ENCODE data around the gene CBX2.
A peak's percentile ranks its signal among the peaks of the same experiment; 100 is the strongest.

CBX2 gene

GRCh38 chr17:79788455-79788854, 10.5 kb downstream of the CBX2 start:
- DNase-seq (ENCODE audit: low read depth), result no peak

DNA sequence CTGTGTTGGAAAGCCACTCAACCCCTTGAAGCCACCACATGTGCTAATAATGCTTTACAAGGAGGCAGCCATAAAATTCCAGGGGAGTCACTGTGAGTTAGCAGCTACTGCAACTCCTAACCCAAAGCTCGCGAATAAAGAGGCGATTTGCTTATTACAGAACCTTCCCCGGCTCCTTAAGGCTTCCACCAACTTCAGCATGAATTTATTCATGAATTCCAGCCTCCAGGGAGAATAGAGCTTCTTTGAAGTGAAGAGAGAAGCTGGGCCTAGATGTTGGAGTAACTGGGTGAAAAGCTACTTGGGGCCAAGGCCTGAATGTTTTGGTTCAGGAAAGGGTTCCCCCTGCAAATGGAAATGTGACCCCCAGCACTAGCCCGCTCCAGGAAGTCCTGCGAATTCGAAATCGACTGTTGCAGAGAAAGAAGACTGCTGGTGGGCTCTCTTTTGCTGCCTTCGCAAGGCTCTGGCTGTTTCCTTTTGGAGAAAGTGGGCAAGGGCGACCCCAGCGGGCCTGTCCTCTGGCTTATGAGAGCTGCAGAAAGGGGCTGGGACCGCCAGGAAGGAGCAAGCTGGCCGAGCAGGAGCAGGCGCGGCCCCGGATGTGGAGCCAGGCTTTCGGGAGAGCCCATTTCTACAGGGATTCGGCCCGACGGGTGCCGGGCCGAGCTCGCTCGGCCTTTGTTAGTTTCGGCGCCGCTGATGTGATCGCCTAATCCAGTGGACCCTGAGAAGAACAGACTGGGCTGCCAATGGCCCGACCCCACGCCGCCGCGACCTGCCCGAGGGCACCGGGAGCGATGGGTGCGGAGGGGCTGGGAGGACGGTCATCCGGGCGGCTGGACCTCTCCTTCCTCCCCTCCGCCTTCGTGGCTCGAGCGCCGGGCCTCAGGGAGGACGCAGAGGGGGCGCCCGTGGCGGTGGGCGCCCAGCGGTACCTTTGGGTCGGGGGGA, 11.3 kb downstream of the CBX2 start:
- no peak for DNase-seq (ENCODE audit: low read depth)

GRCh38 chr17:79789943-79790804, 12.2 kb downstream of the CBX2 start:
- no peak for DNase-seq (ENCODE audit: low read depth)

- DNase-seq (ENCODE audit: low read depth), result no peak
Observed at GRCh38 chr17:79790805-79791734, 13.1 kb downstream of the CBX2 start.

- no peak for DNase-seq (ENCODE audit: low read depth)
Observed at GRCh38 chr17:79791735-79792161, 13.8 kb downstream of the CBX2 start.

- no peak for DNase-seq (ENCODE audit: low read depth)
Observed at GRCh38 chr17:79792341-79792871, 14.5 kb downstream of the CBX2 start.

DNA sequence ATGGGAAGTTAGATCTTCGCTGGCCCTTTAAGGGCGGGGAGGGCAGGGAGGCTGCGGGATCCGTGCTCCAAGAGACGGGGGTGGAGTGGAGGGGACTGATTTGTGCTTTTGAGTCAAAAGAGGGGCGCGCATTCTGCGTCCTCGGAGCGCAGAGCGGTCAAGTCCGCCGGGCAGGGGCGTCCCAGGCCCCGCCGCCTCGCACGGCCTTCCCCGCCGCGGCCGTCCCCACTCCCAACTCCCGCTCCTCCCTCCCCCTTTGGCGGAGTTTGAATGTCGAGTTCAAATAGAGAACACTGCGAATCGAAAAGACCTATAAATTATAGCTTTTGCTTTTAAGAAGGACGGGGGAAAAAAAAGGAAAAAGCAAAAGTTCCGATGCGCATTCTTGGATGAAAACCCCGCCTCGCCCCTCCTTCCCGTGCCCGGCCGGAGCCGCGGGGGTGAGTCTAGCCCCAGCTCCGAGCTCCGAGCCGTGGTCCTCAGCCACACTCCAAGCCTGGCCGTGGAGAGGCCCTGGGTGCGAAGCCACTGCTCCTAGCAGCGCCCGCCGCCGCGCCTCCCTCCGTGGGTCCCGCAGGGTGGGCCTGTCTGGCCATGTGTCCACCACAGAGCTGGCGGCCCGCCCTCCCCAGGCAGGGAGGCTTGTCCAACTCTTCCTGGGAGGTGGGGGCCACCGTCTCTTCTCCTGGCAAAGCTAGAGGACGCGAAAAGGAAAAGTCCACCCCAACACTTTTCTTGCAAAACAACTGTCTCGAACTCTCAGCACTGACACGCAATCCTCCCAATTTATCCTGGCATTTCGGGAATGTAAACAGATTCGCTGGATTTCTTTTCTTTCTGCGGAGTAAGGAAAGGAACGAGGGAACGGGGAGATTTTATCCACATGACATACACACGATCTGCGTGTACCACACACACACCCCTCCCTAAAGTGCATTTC, 15.3 kb downstream of the CBX2 start:
- no peak for DNase-seq (ENCODE audit: low read depth)

DNA sequence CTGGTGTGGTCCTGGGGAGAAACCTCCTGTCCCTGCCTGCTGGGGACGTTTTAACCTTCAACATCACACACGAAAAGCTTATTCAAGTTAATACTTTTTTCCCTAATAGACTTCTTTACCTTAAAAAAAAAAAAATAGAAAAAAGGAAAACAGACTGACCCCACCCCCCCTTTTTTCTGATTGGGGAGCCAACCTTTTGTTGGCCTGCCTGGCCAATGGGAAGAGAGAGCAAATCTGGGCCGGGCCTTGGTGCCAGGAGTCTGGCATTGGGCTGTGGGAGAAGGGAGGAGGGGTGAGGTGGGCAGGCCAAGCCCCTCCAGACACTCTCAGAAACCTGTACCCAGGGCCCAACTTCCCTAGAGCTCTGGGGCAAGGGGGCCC, 16.0 kb downstream of the CBX2 start:
- DNase-seq (ENCODE audit: low read depth), result no peak

DNA sequence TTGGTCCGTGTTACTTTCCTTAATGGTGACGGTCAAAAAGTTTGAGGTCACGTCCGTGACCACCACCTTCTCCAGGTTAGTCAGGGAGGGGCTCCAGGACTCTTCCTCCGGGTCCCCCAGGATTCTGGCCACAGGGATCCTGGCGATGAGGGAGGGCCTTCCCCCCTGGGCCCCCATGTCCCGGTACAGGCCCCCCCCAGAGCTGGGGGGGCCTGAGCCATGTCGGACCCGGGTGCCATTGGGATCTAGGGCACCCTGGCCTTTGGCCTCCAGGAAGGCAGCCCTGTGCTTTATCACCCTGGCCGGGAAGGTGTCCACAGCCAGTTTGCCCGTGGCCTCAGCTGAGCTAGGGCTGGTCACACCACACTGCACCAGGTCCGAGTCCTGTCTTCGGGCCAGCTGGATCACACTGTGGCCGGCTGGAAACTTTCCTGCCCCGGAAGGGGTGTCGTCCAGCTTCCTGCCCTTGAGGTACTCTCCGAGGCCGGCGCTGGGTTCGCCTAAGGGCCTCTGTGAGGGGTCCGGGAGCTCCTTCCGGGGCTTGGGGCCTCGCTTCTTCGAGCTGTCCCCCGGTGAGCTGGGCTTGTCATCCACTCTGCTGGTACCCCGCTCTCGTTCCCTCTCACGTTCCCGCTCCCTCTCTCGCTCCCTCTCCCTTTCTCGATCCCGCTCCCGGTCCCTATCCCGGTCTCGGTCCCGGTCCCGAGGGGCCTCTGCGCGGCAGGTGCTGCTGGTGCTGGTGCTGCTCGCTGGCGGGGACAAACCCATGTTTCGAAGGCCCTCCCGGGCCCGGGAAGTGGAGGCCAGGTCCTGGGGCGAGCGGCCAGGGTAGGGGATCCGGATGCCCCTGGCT, 16.9 kb downstream of the CBX2 start:
- DNase-seq (ENCODE audit: low read depth), result no peak

DNA sequence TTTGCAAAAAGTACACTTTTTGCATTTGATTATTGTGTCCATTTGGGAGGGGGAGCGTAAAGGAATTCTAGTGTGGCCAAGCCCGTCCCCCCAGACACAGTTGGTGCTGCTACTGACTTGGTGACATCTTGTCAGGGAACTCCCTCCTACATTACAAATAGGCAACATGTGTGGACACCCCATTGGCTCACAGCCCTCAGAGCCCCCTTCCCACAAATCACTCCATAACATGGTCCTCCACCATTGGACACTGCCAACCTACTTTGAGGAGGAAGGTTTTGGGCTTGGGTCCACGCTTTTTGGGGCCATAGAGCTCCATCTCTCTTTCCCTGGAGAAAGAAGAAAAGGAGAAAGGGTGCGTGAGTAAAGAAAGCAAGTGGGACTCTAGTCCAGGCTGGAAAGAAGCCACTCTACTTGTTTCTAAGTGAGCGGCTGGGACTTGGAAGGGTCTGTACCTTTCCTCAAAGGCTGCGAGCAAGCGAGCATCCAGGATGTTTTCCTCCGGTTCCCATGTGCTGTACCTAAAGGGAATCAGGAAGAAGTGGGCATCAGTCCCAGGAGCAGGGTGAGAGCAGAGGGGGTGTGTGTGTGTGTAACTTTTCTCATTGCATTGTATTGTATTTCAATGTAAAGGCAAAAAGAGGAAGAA, 18.0 kb downstream of the CBX2 start:
- DNase-seq (ENCODE audit: low read depth), result no peak

DNA sequence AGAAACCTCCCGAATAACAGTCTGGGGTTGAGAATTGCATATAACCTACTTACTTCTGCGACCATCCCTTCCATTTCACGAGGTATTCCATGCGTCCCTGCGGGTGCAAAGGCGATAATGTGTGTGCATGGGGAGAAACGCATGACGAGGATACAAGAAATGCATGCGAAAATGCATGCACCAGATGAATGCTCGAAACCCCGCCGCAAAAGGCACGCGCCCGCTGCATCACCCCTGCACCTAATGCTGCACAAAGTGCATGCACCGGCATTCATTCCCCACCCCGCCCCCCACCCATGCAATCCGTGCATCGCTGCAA, 18.5 kb downstream of the CBX2 start:
- DNase-seq (ENCODE audit: low read depth), result no peak

- DNase-seq (ENCODE audit: low read depth), result peak; percentile 88
Observed at GRCh38 chr17:79796763-79797491, 19.0 kb downstream of the CBX2 start, which contains the start of gene CBX8. Gene CBX8, minus strand, starts transcription at chr17:79797077. Its CDS starts 79 bp downstream, at chr17:79796998.

GRCh38 chr17:79797492-79798298, 19.7 kb downstream of the CBX2 start:
- no peak for DNase-seq (ENCODE audit: low read depth)

DNA sequence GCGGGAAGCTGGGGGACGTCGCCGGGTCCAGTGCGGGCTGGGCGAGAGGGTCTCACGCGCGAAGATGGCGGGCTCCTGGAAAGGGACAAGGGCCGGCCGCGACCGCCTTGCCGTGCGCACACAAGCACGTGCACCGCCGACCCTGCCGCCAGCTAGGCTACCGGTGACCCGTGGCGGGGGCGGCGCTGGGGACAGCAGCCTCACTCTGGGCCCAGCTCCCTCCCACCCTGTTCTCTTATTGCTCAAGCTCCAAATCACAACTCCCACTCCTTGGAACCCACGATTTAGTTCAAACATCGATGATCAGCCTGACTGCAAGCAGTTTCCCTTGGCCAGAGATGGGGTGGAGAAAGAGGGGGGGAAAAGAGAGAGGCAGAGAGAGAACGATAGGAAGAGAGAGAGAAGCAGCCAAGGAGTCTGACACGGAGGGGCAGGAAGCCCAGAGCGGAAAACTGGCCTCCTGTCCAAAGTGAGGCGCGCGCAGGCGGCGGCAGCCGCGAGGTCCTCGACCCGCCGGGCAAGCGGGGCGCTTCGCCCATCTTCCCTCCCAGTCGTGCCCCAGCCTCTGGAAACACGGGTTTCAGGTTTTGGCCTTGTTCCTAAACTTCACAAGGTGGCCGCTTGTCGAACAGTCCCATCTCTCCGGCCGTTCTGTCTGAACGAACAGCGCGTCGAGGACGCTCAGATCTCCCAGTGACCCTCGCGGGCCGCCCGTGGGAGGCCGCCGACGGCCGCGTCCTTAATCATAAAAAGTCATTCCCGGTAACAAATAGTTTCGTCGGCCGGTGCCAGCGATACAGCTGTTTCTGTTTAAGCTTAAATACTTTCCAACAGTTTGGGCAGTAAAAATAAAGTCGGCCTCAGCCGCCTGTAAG, 20.6 kb downstream of the CBX2 start:
- DNase-seq (ENCODE audit: low read depth), result no peak

DNA sequence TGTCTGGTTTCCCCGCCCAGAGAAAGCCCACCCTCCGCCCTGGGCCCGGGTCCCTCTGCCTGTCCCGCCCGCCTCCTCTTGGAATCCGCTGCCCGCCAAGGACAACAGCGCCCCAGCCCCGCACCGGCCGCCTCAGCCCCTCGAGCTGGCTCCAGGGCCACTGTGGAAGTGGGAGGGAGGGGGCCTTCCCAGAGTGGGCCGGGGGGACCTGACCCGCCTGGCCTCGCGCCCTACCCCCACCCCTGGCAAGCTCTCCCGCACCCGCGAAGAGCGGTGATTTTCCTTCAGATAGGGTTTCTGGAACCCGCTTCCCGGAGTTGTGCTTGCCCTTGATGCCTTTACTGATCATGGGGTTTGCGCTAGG, 21.2 kb downstream of the CBX2 start:
- no peak for DNase-seq (ENCODE audit: low read depth)

GRCh38 chr17:79799538-79800324, 21.8 kb downstream of the CBX2 start:
- DNase-seq (ENCODE audit: low read depth), result no peak
